HG03521 (cell line): ENCODE measurements around the gene PRDM16.

ENCODE experiments used
- ATAC-seq: cut with Tn5 transposase; IDR thresholded peaks from one replicate; pipeline ENCODE4 v1.9.1; 2021; ENCODE audit warnings: mild to moderate bottlenecking, moderate library complexity; ENCODE audit not compliant: unreplicated experiment

PRDM16 gene

GRCh38 chr1:3195480-3195815 lies 126.4 kb downstream of the PRDM16 start:
- no peak for ATAC-seq

GRCh38 chr1:3195966-3196515 lies 127.0 kb downstream of the PRDM16 start:
- ATAC-seq: no peak

GRCh38 chr1:3196577-3197245 lies 127.7 kb downstream of the PRDM16 start:
- no peak for ATAC-seq

- no peak for ATAC-seq
Observed at GRCh38 chr1:3197781-3198316, 128.8 kb downstream of the PRDM16 start.

GRCh38 chr1:3198371-3199271 lies 129.6 kb downstream of the PRDM16 start:
- ATAC-seq: no peak

- no peak for ATAC-seq
Observed at GRCh38 chr1:3204725-3205124, 135.7 kb downstream of the PRDM16 start.

- no peak for ATAC-seq
Observed at GRCh38 chr1:3205815-3206214, 136.8 kb downstream of the PRDM16 start.

GRCh38 chr1:3206696-3207095 lies 137.7 kb downstream of the PRDM16 start:
- no peak for ATAC-seq

- no peak for ATAC-seq
Observed at GRCh38 chr1:3207217-3207848, 138.3 kb downstream of the PRDM16 start.

GRCh38 chr1:3208819-3209200 lies 139.8 kb downstream of the PRDM16 start:
- no peak for ATAC-seq

- ATAC-seq: no peak
Observed at GRCh38 chr1:3209201-3209600, 140.2 kb downstream of the PRDM16 start.

- ATAC-seq: no peak
Observed at GRCh38 chr1:3211582-3212375, 142.8 kb downstream of the PRDM16 start.

GRCh38 chr1:3212453-3213355 lies 143.7 kb downstream of the PRDM16 start:
- ATAC-seq: no peak

GRCh38 chr1:3213730-3214129 lies 144.7 kb downstream of the PRDM16 start:
- no peak for ATAC-seq

GRCh38 chr1:3215198-3216014 lies 146.4 kb downstream of the PRDM16 start:
- ATAC-seq: no peak

- ATAC-seq: no peak
Observed at GRCh38 chr1:3216015-3216391, 147.0 kb downstream of the PRDM16 start.

- ATAC-seq: no peak
Observed at GRCh38 chr1:3217181-3217641, 148.2 kb downstream of the PRDM16 start.

GRCh38 chr1:3217979-3218679 lies 149.1 kb downstream of the PRDM16 start:
- ATAC-seq: no peak
